PFSK-1 (cell line): ENCODE results near the gene SNX8.

Source experiments
- FOXP2 ChIP-seq: optimal IDR thresholded peaks from 2 replicates; pipeline ENCODE3; 2011; ENCODE audit warnings: borderline replicate concordance, control low read depth, inconsistent platforms; ENCODE audit not compliant: insufficient read depth; ENCODE audit errors: extremely low read length, extremely low read depth
- POLR2AphosphoS5 ChIP-seq: IDR thresholded peaks from 2 replicates; pipeline ENCODE4 v1.6.1; 2012; ENCODE audit warnings: low read depth, mild to moderate bottlenecking, control low read depth, low read length, moderate library complexity
- SIN3A ChIP-seq: IDR thresholded peaks from 2 replicates; pipeline ENCODE4 v1.6.1; 2012; ENCODE audit warnings: mild to moderate bottlenecking, low read length, moderate library complexity, borderline replicate concordance; ENCODE audit not compliant: insufficient read depth
- TAF1 ChIP-seq: IDR thresholded peaks from 2 replicates; pipeline ENCODE4 v1.6.1; 2012; ENCODE audit warnings: low read length, control low read depth, borderline replicate concordance; ENCODE audit not compliant: insufficient read depth
- TF ChIP-seq, protein P1 (sequence below), 2 experiments: IDR thresholded peaks; 2 replicates each; pipeline versions ENCODE4 v1.6.1 to v1.8.0; 2011 to 2012; ENCODE audit warnings: low read depth in 2 of 2, low read length in 2 of 2, control low read depth in 1 of 2, inconsistent platforms in 1 of 2, mild to moderate bottlenecking in 1 of 2, moderate library complexity in 1 of 2; ENCODE audit not compliant: insufficient read depth in 1 of 2

The SNX8 gene

DNA sequence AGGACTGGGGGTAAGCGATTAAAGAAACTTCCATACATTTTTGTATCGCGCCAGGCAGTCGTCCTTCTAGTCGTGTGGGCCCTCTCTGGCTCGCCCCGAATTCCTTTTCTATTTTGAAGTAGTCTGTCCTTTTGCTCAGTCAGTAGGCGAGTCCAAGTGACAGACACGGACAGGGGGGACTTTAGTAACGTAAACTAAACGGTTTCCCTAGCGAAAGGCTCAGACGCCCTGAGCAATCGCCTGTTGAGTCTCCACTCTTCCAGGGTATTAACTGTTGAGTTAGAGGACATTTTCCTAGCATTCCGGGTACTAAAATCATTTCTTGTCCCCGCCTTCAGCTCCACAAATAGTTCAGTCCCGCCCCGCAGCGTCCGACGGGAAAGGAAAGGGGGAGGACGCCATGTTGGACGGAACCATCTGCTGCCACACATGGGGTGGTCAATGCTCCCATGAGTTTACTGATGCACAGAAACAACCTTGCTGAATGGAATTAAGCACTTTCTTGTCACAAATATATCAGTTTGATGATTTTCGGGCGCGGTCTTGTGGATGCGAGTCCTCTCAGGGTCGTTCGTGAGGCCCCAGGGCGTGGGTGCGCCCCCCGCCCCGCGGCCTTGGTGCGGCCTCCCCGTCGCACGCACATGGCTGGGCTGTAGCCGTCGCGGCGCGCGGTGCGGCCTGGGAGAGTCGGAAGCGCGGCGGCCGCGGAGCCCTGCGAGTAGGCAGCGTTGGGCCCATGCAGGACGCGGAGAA is 40.1 kb upstream of the SNX8 start, which contains the start of gene EIF3B:
EIF3B (plus strand) TSS at position 642 of the 753 bp plus-strand sequence; CDS start at position 737, 95 bp downstream.
- TF ChIP-seq SIN3A (peak; percentile 21; the same call in 1 of the 2 replicates), FOXP2 (peak; percentile 94), TAF1 (peak; percentile 80), POLR2AphosphoS5 (peak; percentile 75; the same call in 1 of the 2 replicates)
- TF ChIP-seq, protein P1, sequence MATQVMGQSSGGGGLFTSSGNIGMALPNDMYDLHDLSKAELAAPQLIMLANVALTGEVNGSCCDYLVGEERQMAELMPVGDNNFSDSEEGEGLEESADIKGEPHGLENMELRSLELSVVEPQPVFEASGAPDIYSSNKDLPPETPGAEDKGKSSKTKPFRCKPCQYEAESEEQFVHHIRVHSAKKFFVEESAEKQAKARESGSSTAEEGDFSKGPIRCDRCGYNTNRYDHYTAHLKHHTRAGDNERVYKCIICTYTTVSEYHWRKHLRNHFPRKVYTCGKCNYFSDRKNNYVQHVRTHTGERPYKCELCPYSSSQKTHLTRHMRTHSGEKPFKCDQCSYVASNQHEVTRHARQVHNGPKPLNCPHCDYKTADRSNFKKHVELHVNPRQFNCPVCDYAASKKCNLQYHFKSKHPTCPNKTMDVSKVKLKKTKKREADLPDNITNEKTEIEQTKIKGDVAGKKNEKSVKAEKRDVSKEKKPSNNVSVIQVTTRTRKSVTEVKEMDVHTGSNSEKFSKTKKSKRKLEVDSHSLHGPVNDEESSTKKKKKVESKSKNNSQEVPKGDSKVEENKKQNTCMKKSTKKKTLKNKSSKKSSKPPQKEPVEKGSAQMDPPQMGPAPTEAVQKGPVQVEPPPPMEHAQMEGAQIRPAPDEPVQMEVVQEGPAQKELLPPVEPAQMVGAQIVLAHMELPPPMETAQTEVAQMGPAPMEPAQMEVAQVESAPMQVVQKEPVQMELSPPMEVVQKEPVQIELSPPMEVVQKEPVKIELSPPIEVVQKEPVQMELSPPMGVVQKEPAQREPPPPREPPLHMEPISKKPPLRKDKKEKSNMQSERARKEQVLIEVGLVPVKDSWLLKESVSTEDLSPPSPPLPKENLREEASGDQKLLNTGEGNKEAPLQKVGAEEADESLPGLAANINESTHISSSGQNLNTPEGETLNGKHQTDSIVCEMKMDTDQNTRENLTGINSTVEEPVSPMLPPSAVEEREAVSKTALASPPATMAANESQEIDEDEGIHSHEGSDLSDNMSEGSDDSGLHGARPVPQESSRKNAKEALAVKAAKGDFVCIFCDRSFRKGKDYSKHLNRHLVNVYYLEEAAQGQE (IDR thresholded peaks at IDR 0.05; ENCODE audit: insufficient read depth in 1 of 2, low read depth in 2 of 2, low read length in 2 of 2) = peak in 1 of 2 experiments; percentile 34; a peak in 1 of 4 replicates

DNA sequence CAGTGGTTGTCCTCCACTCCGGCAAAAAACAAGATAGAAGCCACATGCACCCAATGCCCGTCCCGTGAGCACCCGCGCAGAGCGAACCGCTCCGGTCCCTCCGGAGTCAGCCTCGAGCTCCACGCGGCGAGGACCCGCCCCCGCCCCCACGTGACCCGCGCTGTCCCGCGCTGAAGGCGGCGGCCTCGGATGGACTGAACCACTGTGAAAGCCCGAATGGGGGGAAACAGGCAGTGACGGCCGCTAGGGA is 39.6 kb upstream of the SNX8 start:
- peak; percentile 90; the same call in 1 of the 2 replicates for TF ChIP-seq SIN3A
- TF ChIP-seq, protein P1 (IDR thresholded peaks at IDR 0.05; ENCODE audit: insufficient read depth in 1 of 2, low read depth in 2 of 2, low read length in 2 of 2) = peak in 1 of 2 experiments; percentile 48; a peak in 1 of 4 replicates
- TF ChIP-seq TAF1 = peak; percentile 81
- TF ChIP-seq POLR2AphosphoS5 = peak; percentile 93
- no peak for TF ChIP-seq FOXP2

DNA sequence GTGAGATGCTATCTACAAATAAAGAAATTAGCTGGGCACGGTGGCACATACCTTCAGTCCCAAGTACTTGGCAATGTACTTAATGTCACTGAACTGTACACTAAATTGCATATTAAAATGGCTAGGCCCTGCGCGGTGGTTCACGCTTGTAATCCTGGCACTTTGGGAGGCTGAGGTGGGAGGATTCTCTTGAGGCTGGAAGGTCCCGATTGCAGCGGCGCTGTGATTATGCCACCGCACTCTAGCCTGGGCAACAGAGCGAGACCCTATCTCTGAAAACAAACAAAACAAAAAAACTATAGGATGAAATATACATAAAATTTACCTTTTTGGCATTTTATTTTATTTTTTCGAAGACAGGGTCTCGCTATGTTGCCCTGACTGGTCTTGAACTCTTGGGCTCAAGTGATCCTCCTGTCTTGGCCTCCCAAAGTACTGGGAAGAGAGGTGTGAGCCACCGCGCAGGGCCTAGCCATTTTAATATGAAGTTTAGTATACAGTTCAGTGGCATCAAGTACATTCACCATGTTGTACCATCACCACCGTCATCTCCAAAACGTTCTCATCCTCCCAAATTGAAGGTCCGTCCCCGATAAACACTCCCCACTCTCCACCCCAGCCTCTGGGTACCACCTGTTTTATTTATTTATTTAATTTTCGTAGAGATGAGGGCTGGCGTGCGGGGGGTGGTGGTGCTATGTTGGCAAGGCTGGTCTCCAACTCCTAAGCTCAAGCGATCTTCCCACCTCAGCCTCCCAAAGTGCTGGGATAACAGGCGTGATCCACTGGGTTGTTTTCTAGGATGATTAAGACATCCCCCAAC is 39.1 kb upstream of the SNX8 start:
- TF ChIP-seq SIN3A = no peak
- TF ChIP-seq, protein P1 (IDR thresholded peaks at IDR 0.05; ENCODE audit: insufficient read depth in 1 of 2, low read depth in 2 of 2, low read length in 2 of 2) = no peak
- TF ChIP-seq TAF1 = no peak
- no peak for TF ChIP-seq FOXP2
- no peak for TF ChIP-seq POLR2AphosphoS5

DNA sequence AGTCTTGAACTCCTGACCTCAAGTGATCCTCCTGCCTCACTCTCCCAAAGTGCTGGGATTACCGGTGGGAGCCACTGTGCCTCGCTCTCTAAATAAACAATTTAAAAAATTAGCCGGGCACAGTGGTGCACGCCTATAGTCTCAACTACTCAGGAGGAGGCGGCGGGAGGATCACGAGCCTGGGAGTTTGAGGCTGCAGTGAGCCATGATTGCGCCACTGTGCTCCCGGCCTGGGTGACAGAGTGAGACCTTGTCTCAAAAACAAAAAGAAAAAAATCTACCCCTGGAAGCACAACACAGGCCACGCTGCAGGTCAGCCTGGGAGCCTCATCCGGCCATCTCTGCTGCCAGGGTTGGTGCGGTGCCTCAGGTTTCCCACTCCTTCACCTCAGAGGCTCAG is 36.6 kb upstream of the SNX8 start:
- TF ChIP-seq, protein P1 (IDR thresholded peaks at IDR 0.05; ENCODE audit: insufficient read depth in 1 of 2, low read depth in 2 of 2, low read length in 2 of 2) = no peak
- TF ChIP-seq TAF1 (no peak), FOXP2 (no peak)
